Liver (tissue), 3 donors: Measurements from ENCODE around the gene SDK2.

ENCODE experiments used
- ATF3 ChIP-seq: IDR thresholded peaks from 2 replicates; pipeline ENCODE4 v1.6.1; 2016; ENCODE audit warnings: antibody characterized with exemption
- CTCF ChIP-seq: fragments of 150-350 bp; IDR thresholded peaks from 2 replicates; pipeline ENCODE4 v1.5.1; 2017; ENCODE audit warnings: improper control_type of control experiment, low read depth, low read length; ENCODE audit not compliant: missing input control
- EGR1 ChIP-seq, 2 donors: IDR thresholded peaks; 2 replicates each; pipeline ENCODE4 v1.6.1; 2016 to 2018; ENCODE audit warnings: antibody characterized with exemption in 2 of 2, low read depth in 2 of 2
- JUND ChIP-seq, 2 donors: IDR thresholded peaks; 2 replicates each; pipeline ENCODE4 v1.6.1; 2016; ENCODE audit warnings: antibody characterized with exemption in 2 of 2
- REST ChIP-seq: IDR thresholded peaks from 2 replicates; pipeline ENCODE4 v1.6.1; 2016; ENCODE audit warnings: antibody characterized with exemption, mild to moderate bottlenecking
- TAF1 ChIP-seq: conservative IDR thresholded peaks from 2 replicates; pipeline ENCODE4 v1.6.1; 2016; ENCODE audit warnings: antibody characterized with exemption, mild to moderate bottlenecking
- YY1 ChIP-seq: IDR thresholded peaks from 2 replicates; pipeline ENCODE4 v1.6.1; 2016; ENCODE audit warnings: antibody characterized with exemption, mild to moderate bottlenecking
- donor health status: healthy.
- donor health status: healthy.

- no peak for TF ChIP-seq ATF3
- no peak for TF ChIP-seq CTCF
- TF ChIP-seq TAF1, result no peak
- no peak for TF ChIP-seq REST
- TF ChIP-seq YY1, result no peak
- TF ChIP-seq EGR1 (IDR thresholded peaks at IDR 0.05; ENCODE audit: low read depth in 2 of 2), result no peak
- TF ChIP-seq JUND (IDR thresholded peaks at IDR 0.05), result no peak
These were observed 152.0 kb downstream of the SDK2 start for GRCh38 chr17:73492125-73492820.
